HepG2 (cell line): Measurements from ENCODE around the gene REP15. TPM values are rescaled to one million over a fixed set of nuclear protein-coding genes. Genes with fewer than 3 reads are reported as not detected.

Experiments used
- ARNT ChIP-seq: fragments of 450-650 bp; IDR thresholded peaks from 2 replicates; pipeline ENCODE4 v1.6.1; 2017
- CREB1 ChIP-seq, 2 experiments: fragments of 450-650 bp in 1 of 2; IDR thresholded peaks; 2 replicates each; pipeline ENCODE4 v1.6.1; 2016 to 2017; ENCODE audit warnings: control low read depth in 1 of 2, mild to moderate bottlenecking in 1 of 2, missing compliant biosample characterization in 1 of 2, missing genetic modification characterization in 1 of 2
- EZH2 ChIP-seq: conservative IDR thresholded peaks from 2 replicates; pipeline ENCODE4 v1.6.1; 2012; ENCODE audit warnings: mild to moderate bottlenecking, low read depth, low read length, moderate library complexity
- JUNB ChIP-seq: sonication (generic); formaldehyde crosslinking; IDR thresholded peaks from 2 replicates; pipeline ENCODE4 v1.8.0; 2022; ENCODE audit warnings: missing genetic modification reagents, mild to moderate bottlenecking, borderline replicate concordance
- KDM4B ChIP-seq: sonication (generic); formaldehyde crosslinking; IDR thresholded peaks from 2 replicates; pipeline ENCODE4 v1.4.0; 2020; ENCODE audit warnings: missing genetic modification reagents
- KLF15 ChIP-seq: sonication (generic); formaldehyde crosslinking; IDR thresholded peaks from 2 replicates; pipeline ENCODE4 v1.8.1; 2023; ENCODE audit warnings: borderline replicate concordance, mild to moderate bottlenecking, inconsistent platforms, missing genetic modification reagents, mixed read lengths
- NPAS2 ChIP-seq: sonication (generic); formaldehyde crosslinking; IDR thresholded peaks from 2 replicates; pipeline ENCODE4 v1.8.0; 2022; ENCODE audit warnings: mild to moderate bottlenecking, missing genetic modification reagents, borderline replicate concordance
- POLR2G ChIP-seq: fragments of 200-400 bp; formaldehyde crosslinking; IDR thresholded peaks from 2 replicates; pipeline ENCODE4 v1.6.1; 2018; ENCODE audit warnings: mild to moderate bottlenecking, low read depth, low read length, moderate library complexity
- PTBP1 ChIP-seq: fragments of 200-400 bp; formaldehyde crosslinking; IDR thresholded peaks from 2 replicates; pipeline ENCODE4 v1.6.1; 2018; ENCODE audit warnings: low read length, low read depth; ENCODE audit not compliant: poor library complexity, severe bottlenecking
- RFX1 ChIP-seq: fragments of 450-650 bp; IDR thresholded peaks from 2 replicates; pipeline ENCODE4 v1.6.1; 2017
- SNRNP70 ChIP-seq: fragments of 200-400 bp; formaldehyde crosslinking; IDR thresholded peaks from 2 replicates; pipeline ENCODE4 v1.6.1; 2017; ENCODE audit warnings: mild to moderate bottlenecking, low read depth, low read length, moderate library complexity
- SPEN ChIP-seq: sonication (generic); formaldehyde crosslinking; IDR thresholded peaks from 2 replicates; pipeline ENCODE4 v1.5.1; 2020; ENCODE audit warnings: low read depth, mild to moderate bottlenecking, missing genetic modification reagents
- ZFYVE20 ChIP-seq: sonication (generic); formaldehyde crosslinking; IDR thresholded peaks from 2 replicates; pipeline ENCODE4 v1.8.0; 2023; ENCODE audit warnings: low read depth, mild to moderate bottlenecking, moderate library complexity, missing genetic modification reagents, borderline replicate concordance
- ZNF207 ChIP-seq: fragments of 450-650 bp; IDR thresholded peaks from 2 replicates; pipeline ENCODE4 v1.6.1; 2016; ENCODE audit warnings: antibody characterized with exemption, borderline replicate concordance
- ZNF225 ChIP-seq: sonication (generic); formaldehyde crosslinking; IDR thresholded peaks from 2 replicates; pipeline ENCODE4 v1.4.0; 2020; ENCODE audit warnings: mild to moderate bottlenecking, missing genetic modification reagents
- ZNF296 ChIP-seq: sonication (generic); formaldehyde crosslinking; conservative IDR thresholded peaks from 2 replicates; pipeline ENCODE4 v1.5.0; 2020; ENCODE audit warnings: mild to moderate bottlenecking, missing genetic modification reagents
- ZNF430 ChIP-seq: sonication (generic); formaldehyde crosslinking; IDR thresholded peaks from 2 replicates; pipeline ENCODE4 v1.9.0; 2021; ENCODE audit warnings: mild to moderate bottlenecking, missing genetic modification reagents
- ZNF7 ChIP-seq: IDR thresholded peaks from 2 replicates; pipeline ENCODE4 v1.6.1; 2016; ENCODE audit warnings: missing biosample characterization, missing genetic modification reagents
- ZNF720 ChIP-seq: sonication (generic); formaldehyde crosslinking; IDR thresholded peaks from 2 replicates; pipeline ENCODE4 v1.4.0; 2020; ENCODE audit warnings: missing genetic modification reagents
- ZSCAN31 ChIP-seq: sonication (generic); formaldehyde crosslinking; IDR thresholded peaks from 2 replicates; pipeline ENCODE4 v1.5.0; 2020; ENCODE audit warnings: low read depth, mild to moderate bottlenecking, missing genetic modification reagents
- polyA plus RNA-seq, 8 experiments: library from polyadenylated mRNA; depleted of rRNA in 3 of 8; stranded (reverse) in 7 of 8; unstranded in 1 of 8; fragments of >200 nt; fragmentation: Illumina TruSeq in 4 of 8; extraction: Trizol in 4 of 8; gene quantifications; 2 replicates each; pipeline versions ENCODE4 v1.2.1 to v1.2.3, GENCODE V29; 2011 to 2016; ENCODE audit warnings: low read depth in 4 of 8, missing spikeins in 1 of 8, mixed read lengths in 1 of 8; ENCODE audit not compliant: insufficient read depth in 1 of 8
- total RNA-seq, 5 experiments: library from RNA; depleted of rRNA; stranded (reverse); fragments of >200 nt; fragmentation: Illumina TruSeq; extraction: Trizol; gene quantifications; 2 replicates each; pipeline ENCODE4 v1.2.3, GENCODE V29; 2016; ENCODE audit warnings: low read depth in 1 of 5
- TF ChIP-seq, protein P1 (sequence below): sonication (generic); formaldehyde crosslinking; IDR thresholded peaks from 2 replicates; pipeline ENCODE4 v1.8.1; 2023; ENCODE audit warnings: mild to moderate bottlenecking, missing genetic modification reagents
- TF ChIP-seq, protein P2 (sequence below): IDR thresholded peaks from 2 replicates; pipeline ENCODE4 v1.6.1; 2016
- TF ChIP-seq, protein P3 (sequence below): sonication (generic); formaldehyde crosslinking; IDR thresholded peaks from 2 replicates; pipeline ENCODE4 v1.5.1; 2020; ENCODE audit warnings: mild to moderate bottlenecking, missing genetic modification reagents, moderate library complexity
- TF ChIP-seq, protein P4 (sequence below), 2 experiments: sonication (generic) in 1 of 2; formaldehyde crosslinking in 1 of 2; IDR thresholded peaks; 2 replicates each; pipeline versions ENCODE4 v1.4.0 to v1.6.1; 2018 to 2020; ENCODE audit warnings: missing genetic modification reagents in 2 of 2, borderline replicate concordance in 1 of 2, low read depth in 1 of 2, mild to moderate bottlenecking in 1 of 2, missing biosample characterization in 1 of 2

The REP15 gene
- total and polyA plus RNA-seq, 2 of the 13 experiments (the other 11 are each of a cell fraction or from before 2014, with no cell fraction given), result 0.12 to 0.64 TPM

DNA sequence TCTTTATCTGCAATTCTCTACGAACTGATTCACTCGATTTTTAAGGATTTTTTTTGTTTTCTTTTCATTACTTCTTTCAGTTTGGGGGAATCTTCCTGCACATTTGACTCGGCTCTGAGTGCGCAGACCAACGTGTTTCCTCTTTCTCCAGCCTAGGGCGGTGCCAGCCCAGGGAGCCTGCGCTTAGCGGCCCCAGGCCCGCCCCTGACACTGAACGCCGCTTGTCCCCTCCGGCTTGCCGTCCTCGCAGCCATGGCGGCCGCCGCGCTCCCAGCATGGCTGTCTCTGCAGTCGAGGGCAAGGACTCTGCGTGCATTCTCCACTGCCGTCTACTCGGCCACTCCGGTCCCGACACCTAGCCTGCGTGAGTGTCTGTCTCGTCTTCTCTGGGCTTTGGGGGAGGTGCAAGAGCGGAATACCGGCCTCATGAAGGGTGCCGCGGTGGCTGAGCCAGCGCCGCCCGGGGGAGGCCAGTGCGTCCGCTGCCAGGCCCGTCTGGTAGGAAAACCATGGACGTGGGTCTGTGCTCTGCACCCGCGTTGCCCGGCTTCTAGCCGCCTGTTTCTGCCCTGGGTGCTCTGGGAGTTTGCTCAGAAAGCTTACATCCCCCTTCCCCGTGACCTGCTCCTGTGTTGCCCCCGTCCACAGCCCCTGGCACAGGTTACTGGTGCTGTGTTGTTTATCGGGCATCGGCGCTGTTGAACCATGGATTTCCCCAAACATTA, 14.5 kb downstream of the REP15 start, which contains the start of gene MRPS35 (continued):
- no peak for TF ChIP-seq PTBP1
- TF ChIP-seq CREB1 (IDR thresholded peaks at IDR 0.05), result no peak
- no peak for TF ChIP-seq CREB1 (CRISPR knock-in tag; IDR thresholded peaks at IDR 0.05)
- no peak for TF ChIP-seq NPAS2 (CRISPR knock-in tag)
- TF ChIP-seq, protein P1, sequence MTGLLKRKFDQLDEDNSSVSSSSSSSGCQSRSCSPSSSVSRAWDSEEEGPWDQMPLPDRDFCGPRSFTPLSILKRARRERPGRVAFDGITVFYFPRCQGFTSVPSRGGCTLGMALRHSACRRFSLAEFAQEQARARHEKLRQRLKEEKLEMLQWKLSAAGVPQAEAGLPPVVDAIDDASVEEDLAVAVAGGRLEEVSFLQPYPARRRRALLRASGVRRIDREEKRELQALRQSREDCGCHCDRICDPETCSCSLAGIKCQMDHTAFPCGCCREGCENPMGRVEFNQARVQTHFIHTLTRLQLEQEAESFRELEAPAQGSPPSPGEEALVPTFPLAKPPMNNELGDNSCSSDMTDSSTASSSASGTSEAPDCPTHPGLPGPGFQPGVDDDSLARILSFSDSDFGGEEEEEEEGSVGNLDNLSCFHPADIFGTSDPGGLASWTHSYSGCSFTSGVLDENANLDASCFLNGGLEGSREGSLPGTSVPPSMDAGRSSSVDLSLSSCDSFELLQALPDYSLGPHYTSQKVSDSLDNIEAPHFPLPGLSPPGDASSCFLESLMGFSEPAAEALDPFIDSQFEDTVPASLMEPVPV (CRISPR knock-in tag), result peak; percentile 85
- TF ChIP-seq SNRNP70, result no peak
- no peak for TF ChIP-seq ARNT
- TF ChIP-seq ZSCAN31, result peak; percentile 91
- TF ChIP-seq ZNF207, result no peak
- no peak; the same call in 1 of the 2 replicates for TF ChIP-seq ZFYVE20 (CRISPR knock-in tag)
- TF ChIP-seq SPEN, result peak; percentile 94
- no peak; the same call in 1 of the 2 replicates for TF ChIP-seq ZNF7 (CRISPR knock-in tag)
- peak; percentile 41; the same call in 1 of the 2 replicates for TF ChIP-seq JUNB (CRISPR knock-in tag)
- TF ChIP-seq POLR2G, result peak; percentile 97
- TF ChIP-seq, protein P2, sequence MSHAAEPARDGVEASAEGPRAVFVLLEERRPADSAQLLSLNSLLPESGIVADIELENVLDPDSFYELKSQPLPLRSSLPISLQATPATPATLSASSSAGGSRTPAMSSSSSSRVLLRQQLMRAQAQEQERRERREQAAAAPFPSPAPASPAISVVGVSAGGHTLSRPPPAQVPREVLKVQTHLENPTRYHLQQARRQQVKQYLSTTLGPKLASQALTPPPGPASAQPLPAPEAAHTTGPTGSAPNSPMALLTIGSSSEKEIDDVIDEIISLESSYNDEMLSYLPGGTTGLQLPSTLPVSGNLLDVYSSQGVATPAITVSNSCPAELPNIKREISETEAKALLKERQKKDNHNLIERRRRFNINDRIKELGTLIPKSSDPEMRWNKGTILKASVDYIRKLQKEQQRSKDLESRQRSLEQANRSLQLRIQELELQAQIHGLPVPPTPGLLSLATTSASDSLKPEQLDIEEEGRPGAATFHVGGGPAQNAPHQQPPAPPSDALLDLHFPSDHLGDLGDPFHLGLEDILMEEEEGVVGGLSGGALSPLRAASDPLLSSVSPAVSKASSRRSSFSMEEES (CRISPR knock-in tag), result peak; percentile 36
- TF ChIP-seq ZNF720, result no peak
- TF ChIP-seq KDM4B, result peak; percentile 89
- TF ChIP-seq ZNF296 (CRISPR knock-in tag), result no peak
- TF ChIP-seq RFX1, result no peak
- peak; percentile 89; the same call in 1 of the 2 replicates for TF ChIP-seq ZNF225 (CRISPR knock-in tag)
- TF ChIP-seq, protein P3, sequence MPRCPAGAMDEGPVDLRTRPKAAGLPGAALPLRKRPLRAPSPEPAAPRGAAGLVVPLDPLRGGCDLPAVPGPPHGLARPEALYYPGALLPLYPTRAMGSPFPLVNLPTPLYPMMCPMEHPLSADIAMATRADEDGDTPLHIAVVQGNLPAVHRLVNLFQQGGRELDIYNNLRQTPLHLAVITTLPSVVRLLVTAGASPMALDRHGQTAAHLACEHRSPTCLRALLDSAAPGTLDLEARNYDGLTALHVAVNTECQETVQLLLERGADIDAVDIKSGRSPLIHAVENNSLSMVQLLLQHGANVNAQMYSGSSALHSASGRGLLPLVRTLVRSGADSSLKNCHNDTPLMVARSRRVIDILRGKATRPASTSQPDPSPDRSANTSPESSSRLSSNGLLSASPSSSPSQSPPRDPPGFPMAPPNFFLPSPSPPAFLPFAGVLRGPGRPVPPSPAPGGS, result no peak
- TF ChIP-seq KLF15 (CRISPR knock-in tag), result peak; percentile 93; the same call in 1 of the 2 replicates
- peak; percentile 93; the same call in 1 of the 2 replicates for TF ChIP-seq ZNF430 (CRISPR knock-in tag)
- no peak for TF ChIP-seq EZH2
- TF ChIP-seq, protein P4, sequence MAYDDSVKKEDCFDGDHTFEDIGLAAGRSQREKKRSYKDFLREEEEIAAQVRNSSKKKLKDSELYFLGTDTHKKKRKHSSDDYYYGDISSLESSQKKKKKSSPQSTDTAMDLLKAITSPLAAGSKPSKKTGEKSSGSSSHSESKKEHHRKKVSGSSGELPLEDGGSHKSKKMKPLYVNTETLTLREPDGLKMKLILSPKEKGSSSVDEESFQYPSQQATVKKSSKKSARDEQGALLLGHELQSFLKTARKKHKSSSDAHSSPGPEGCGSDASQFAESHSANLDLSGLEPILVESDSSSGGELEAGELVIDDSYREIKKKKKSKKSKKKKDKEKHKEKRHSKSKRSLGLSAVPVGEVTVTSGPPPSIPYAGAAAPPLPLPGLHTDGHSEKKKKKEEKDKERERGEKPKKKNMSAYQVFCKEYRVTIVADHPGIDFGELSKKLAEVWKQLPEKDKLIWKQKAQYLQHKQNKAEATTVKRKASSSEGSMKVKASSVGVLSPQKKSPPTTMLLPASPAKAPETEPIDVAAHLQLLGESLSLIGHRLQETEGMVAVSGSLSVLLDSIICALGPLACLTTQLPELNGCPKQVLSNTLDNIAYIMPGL (CRISPR knock-in tag; IDR thresholded peaks at IDR 0.05; ENCODE audit: borderline replicate concordance in 1 of 2, low read depth in 1 of 2), result peak; percentile 97
